Activated naive CD8-positive, alpha-beta T cell (primary cell): Measurements from ENCODE around the gene IL1RL2.

ENCODE experiments used
- H3K27ac Mint-ChIP-seq: one replicate; pipeline ENCODE4 v1.8.0; 2021; ENCODE audit warnings: mixed read lengths
- H3K27me3 Mint-ChIP-seq: one replicate; pipeline ENCODE4 v1.8.0; 2021; ENCODE audit warnings: mixed read lengths
- H3K36me3 Mint-ChIP-seq: one replicate; pipeline ENCODE4 v1.8.0; 2021; ENCODE audit warnings: mixed read lengths
- H3K4me1 Mint-ChIP-seq: one replicate; pipeline ENCODE4 v1.8.0; 2021; ENCODE audit warnings: low read depth, mixed read lengths
- H3K4me3 Mint-ChIP-seq: one replicate; pipeline ENCODE4 v1.8.0; 2021; ENCODE audit warnings: mild to moderate bottlenecking, mixed read lengths
- H3K9me3 Mint-ChIP-seq: one replicate; pipeline ENCODE4 v1.8.0; 2021; ENCODE audit warnings: low read depth, mixed read lengths

Gene IL1RL2

DNA sequence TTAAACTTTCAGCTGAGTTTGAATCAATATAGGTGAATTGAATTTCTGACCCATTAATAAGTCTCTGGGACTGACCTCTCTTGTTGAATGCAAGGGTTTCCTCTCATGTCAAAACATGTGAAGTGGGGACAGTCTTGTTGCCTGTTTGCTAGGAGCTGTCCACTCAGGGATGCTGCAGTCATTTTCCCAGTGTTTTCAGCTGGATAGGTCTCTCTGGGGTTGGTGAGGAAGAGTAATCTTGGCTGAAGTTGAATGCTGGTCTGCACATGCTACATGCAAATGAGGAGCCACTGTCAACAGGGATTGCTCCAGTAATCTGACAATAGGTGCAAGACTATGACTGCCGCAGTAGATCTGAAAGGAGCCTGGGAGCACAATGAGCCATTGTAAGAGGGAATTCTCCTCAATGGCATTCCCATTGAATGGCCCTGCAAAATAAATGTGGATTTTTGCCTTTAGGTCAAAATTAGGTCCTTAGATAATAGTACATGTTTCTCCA, 90.4 kb downstream of the IL1RL2 start:
- Mint-ChIP-seq H3K36me3 (peaks cover 3% of the 10 kb centered on the region), H3K4me1 (peaks cover 32% of the 10 kb centered on the region), H3K4me3 (no peak overlapping the region), H3K9me3 (no peaks in the 10 kb centered on the region), H3K27ac (no peak overlapping the region), H3K27me3 (no peaks in the 10 kb centered on the region)

- H3K4me1 Mint-ChIP-seq, result peaks cover 32% of the 10 kb centered on the region
- no peaks in the 10 kb centered on the region for H3K27me3 Mint-ChIP-seq
- no peak overlapping the region for H3K4me3 Mint-ChIP-seq
- H3K36me3 Mint-ChIP-seq, result peaks cover 3% of the 10 kb centered on the region
- no peaks in the 10 kb centered on the region for H3K9me3 Mint-ChIP-seq
- H3K27ac Mint-ChIP-seq, result no peak overlapping the region
Observed at GRCh38 chr2:102278720-102279390, 92.0 kb downstream of the IL1RL2 start.

- no peaks in the 10 kb centered on the region for H3K27me3 Mint-ChIP-seq
- peaks cover 32% of the 10 kb centered on the region for H3K4me1 Mint-ChIP-seq
- H3K27ac Mint-ChIP-seq, result no peak overlapping the region
- H3K9me3 Mint-ChIP-seq, result no peaks in the 10 kb centered on the region
- no peak overlapping the region for H3K4me3 Mint-ChIP-seq
- peaks cover 3% of the 10 kb centered on the region for H3K36me3 Mint-ChIP-seq
Observed at GRCh38 chr2:102279391-102279735, 92.5 kb downstream of the IL1RL2 start.

DNA sequence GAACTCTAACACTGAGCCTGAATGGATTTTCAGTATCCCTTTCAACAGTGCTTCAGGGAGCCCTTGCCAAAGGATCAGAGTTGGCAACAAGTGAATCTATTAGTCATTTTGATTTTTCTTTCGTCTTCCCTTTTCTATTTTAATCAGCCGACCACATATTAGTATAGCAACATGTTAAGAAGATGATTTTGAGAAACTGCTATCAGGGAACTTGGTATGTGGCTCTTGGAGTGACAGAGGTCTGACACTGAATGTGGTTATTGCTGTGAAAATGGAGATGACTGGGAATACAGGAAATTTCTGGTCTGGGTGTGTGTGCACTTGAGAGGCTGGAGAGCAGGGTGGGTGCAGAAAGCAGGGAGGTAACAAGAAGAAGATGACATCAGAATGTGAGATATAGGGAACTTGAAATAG, 95.9 kb downstream of the IL1RL2 start:
- Mint-ChIP-seq H3K4me3 (no peak overlapping the region), H3K4me1 (peaks cover 12% of the 10 kb centered on the region), H3K36me3 (no peaks in the 10 kb centered on the region), H3K27me3 (no peaks in the 10 kb centered on the region), H3K27ac (no peak overlapping the region), H3K9me3 (no peaks in the 10 kb centered on the region)

DNA sequence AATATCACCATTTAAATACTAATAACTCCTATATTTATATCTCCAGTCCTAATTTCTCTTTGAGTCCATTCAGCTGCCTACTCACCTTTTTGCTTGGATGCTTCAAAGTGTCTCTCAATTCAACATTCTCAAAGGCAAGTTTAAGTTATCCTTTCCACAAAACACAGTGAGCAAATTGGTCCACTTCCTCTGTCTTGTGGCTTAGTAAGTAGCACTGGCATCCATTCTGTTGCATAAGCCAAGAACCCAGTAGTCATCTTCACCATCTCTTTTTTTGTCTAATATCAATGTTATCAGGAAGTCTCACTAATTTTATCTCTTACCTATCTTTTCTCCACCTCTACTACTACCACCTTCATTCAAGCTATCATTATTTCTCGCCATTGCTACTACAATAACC, 97.2 kb downstream of the IL1RL2 start:
- Mint-ChIP-seq H3K27ac (no peak overlapping the region), H3K27me3 (no peaks in the 10 kb centered on the region), H3K36me3 (no peaks in the 10 kb centered on the region), H3K9me3 (no peaks in the 10 kb centered on the region), H3K4me3 (no peak overlapping the region), H3K4me1 (peaks cover 2% of the 10 kb centered on the region)

GRCh38 chr2:102284611-102285010, 97.8 kb downstream of the IL1RL2 start:
- Mint-ChIP-seq H3K4me1 (no peaks in the 10 kb centered on the region), H3K9me3 (no peaks in the 10 kb centered on the region), H3K36me3 (no peaks in the 10 kb centered on the region), H3K27me3 (no peaks in the 10 kb centered on the region), H3K27ac (no peak overlapping the region), H3K4me3 (no peak overlapping the region)

GRCh38 chr2:102285368-102285767, 98.5 kb downstream of the IL1RL2 start:
- Mint-ChIP-seq H3K27ac (no peak overlapping the region), H3K4me3 (no peak overlapping the region), H3K9me3 (no peaks in the 10 kb centered on the region), H3K4me1 (no peaks in the 10 kb centered on the region), H3K27me3 (no peaks in the 10 kb centered on the region), H3K36me3 (no peaks in the 10 kb centered on the region)

GRCh38 chr2:102286041-102286440, 99.2 kb downstream of the IL1RL2 start:
- H3K4me3 Mint-ChIP-seq, result no peak overlapping the region

DNA sequence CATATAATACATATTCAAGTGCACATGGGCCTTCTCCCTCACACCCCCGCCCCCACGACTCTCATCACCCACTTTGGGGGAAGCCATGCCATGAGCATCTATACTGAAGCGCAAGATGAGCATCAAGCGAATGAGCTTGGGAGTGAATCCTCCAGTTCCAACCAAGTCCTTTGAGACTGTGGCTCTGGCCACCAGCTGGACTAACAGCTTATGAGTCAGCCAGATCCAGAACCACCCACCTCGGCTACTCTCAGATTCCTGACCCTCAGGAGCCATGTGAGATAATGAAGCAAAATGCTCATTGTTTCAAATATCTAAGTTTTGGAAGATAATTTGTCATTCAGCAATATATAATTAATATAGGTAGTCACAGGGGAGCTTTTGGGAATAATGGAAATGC, 102.3 kb downstream of the IL1RL2 start:
- Mint-ChIP-seq H3K9me3 (no peaks in the 10 kb centered on the region), H3K27me3 (peaks cover 2% of the 10 kb centered on the region), H3K4me1 (peaks cover 4% of the 10 kb centered on the region), H3K27ac (no peak overlapping the region), H3K4me3 (no peak overlapping the region), H3K36me3 (no peaks in the 10 kb centered on the region)

More at GRCh38 chr2:102286041-102286440, 99.2 kb downstream of the IL1RL2 start:
- Mint-ChIP-seq H3K36me3 (no peaks in the 10 kb centered on the region), H3K27ac (no peak overlapping the region), H3K9me3 (no peaks in the 10 kb centered on the region), H3K4me1 (no peaks in the 10 kb centered on the region), H3K27me3 (no peaks in the 10 kb centered on the region)
